Transverse colon (tissue), 3 donors: ENCODE data around the gene MAN2C1.
"Not testable (repeated sequence)": the region's sequence is repeated elsewhere in the genome, so short reads cannot be mapped to it uniquely, and the experiment has no call there.

Experiments
- CTCF ChIP-seq, 5 experiments: fragments of 200-600 bp in 3 of 5; fragments of 450-650 bp in 2 of 5; sonication (generic) in 3 of 5; IDR thresholded peaks; 1 replicate in 2 of 5; 2 replicates in 3 of 5; pipeline ENCODE4 v1.5.1; 2016 to 2017; ENCODE audit warnings: antibody characterized with exemption in 5 of 5, inconsistent platforms in 3 of 5, mild to moderate bottlenecking in 2 of 5, moderate library complexity in 1 of 5
- EP300 ChIP-seq: sonication (generic); formaldehyde crosslinking; IDR thresholded peaks from one replicate; pipeline ENCODE4 v1.6.1; 2017; ENCODE audit warnings: antibody characterized with exemption, low read depth

- not testable (repeated sequence) for TF ChIP-seq CTCF (IDR thresholded peaks at IDR 0.05); EP300
Measured at GRCh38 chr15:75333654-75334419, 34.6 kb downstream of the MAN2C1 start.
